GM21367 (cell line): ENCODE results near the gene DNMT3L.
"Not testable (repeated sequence)": the region's sequence is repeated elsewhere in the genome, so short reads cannot be mapped to it uniquely, and the experiment has no call there.

ENCODE experiments used
- ATAC-seq: cut with Tn5 transposase; IDR thresholded peaks from one replicate; pipeline ENCODE4 v1.9.1; 2021; ENCODE audit not compliant: unreplicated experiment

The DNMT3L gene

DNA sequence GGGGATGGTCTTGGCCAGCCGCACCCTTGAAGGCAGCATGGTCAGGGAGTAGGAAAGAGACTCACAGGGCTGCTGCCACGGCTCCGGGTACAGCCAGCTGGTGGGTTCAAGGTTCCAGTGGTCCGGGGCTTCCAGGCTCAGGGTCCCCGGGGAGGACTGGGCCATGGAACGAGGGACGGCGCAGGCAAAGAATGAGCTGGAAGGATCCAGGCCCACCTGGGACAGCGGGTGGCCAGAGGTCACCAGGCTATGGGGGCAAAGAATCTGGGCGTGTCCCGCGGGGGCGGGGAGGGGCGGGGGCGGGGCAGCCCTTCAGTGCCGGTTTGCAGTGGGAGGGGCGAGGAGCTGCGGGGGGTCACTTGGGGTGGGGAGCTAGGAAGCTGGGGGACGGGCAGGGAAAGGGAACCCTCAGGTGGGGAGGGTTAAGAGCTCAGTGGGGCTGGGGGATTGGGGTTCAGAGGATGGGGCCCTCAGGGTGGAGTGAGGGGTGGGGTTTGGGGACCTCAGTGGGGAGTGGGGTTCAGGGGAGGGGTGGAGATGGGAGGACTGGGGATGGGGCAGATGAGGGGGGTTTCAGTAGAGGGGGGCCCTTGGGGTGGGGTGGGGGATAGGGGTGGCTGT, at the start of gene DNMT3L:
DNMT3L (minus strand) TSS at position 223 of the 621 bp plus-strand sequence. CDS start 638 bp downstream, outside the sequence.
- ATAC-seq = no peak

DNA sequence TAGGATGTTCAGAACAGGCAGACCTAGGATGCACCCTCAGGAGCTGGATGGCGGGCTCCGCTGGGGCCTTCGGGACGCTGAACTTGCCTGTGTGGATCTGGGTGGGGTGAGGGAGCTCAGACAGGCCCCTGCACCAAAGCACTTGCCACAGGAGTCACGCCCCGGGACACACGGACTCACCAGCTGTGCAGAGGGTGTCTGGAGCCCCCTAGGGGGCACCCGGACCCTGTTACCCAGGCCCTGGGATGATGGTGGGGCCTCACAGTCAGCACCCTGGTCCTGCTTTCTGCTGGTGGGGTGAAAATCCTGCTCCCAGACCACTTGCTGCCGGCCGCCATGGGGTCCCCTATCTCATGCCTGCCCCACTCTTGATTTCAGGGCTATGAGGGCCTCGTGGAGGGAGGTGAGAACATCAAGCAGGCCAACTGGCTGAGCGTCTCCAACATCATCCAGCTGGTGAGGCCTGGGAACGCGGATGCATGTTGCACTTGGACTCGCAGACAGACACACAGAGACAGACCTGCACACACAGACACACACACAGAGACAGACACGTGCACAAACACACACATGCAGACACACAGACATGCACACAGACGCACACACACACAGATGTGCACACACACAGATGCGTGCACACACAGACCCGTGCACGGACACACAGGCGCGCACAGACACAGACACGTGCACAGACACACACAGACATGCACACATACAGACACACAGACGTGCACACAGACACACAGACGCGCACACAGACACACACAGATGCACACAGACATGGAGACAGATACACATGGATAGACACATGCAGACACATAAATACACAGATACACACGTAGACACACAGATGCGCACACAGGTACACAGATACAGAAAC, 49.2 kb upstream of the DNMT3L start:
- no peak for ATAC-seq

DNA sequence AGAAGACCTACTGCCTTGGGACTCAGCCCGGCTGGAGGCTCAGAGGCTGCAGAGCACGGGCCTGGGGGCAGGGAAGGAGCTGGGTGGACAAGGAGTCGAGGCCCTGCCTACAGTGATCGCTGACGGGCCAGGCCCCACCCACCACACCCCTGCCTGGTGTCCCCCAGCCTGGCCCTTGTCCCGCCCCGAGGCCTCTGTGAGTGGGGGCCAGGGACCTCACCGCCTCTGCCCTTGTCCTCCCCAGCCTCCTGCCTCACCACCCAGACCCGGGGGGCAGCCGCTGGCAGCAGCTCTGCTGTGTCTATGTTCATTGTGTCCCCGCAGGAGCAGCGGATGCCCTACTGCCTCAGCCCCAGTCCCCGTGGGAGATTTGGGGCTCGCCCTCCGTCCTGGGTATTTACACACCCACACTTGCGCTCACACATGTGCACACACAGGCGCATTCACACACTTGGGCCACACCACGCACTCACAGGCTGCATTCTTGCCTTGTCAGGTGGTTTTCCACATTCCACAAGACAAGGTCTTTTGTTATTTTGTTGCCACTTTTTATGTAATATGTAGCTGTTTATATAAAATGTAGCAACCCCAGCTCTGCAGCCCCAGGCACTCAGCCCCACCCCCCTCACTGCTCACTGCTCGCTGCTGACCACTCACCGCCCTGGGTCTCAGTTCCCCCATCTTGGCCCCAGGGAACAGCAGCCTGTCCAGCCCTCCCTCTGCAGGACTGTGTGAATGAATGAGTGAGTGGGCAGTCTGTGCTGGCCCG, 45.4 kb upstream of the DNMT3L start:
- no peak for ATAC-seq

DNA sequence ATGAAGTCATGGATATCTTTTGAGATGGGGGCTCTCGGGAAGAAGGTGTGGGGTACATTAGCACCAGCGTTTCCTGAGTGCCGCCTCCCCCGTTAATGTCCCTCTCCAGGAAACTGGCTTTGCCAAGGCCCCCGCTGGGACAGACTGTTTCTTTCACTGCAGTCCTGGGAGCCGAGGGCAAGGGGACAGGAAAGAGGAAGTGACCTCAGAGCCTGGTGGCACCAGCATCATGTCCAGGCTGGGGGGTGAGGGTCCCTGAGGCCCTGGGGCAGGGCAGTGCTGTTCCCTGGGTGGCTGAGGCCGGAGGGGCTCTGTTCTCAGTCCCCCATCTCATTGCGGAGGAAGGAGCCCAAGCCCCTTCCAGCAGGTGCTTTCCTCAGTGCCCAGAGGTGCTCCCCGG, 44.0 kb upstream of the DNMT3L start:
- ATAC-seq = no peak

DNA sequence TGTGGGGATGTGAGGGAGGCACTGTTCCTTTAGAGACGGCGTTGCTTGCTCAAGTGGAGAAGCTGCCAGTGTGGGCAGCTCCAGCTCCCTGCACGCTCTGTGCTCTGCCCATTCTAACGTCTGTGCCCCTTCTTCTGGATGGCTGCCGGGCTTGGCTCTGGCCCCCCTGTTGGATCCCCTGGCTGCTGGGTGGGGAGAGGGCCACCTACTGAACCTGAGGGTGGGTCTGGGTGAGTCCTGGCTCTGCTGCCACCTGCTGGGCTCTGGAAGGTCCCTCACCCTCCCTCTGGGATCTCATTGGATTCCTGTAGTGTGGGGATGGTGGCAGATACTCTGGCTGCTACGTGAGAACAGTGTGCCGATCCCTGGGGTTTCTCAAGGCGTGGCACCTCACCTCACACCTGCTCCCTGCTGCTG, 43.2 kb upstream of the DNMT3L start:
- no peak for ATAC-seq

DNA sequence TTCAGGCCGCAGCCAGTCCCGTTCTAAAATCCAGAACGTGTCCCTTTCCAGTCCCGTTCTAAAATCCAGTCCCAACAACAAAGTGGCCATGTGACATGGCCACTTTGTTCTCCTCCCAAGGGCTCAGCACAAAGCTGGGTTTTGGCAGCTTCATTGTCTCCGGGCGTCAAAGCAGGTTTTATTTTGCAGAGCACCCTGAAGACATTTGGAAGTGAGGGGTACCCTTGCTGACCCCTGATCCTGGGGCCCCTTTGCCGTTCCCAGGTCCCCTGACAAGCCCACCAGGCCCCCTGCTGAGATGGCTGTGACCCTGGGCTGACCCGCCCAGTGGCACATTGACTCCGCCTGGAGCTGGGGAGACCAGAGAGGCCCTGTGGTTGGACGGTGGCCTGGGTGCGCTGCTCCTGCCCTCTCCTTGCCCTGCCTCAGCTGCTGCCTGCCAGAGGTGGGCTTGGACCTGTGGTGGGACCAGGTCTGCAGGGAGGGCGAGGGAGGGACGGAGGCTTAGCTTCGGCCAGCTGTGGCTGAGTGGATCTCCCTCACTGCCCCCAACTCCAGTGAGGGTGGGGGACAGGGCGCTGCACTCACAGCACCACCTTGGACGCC, 42.4 kb upstream of the DNMT3L start:
- no peak for ATAC-seq

DNA sequence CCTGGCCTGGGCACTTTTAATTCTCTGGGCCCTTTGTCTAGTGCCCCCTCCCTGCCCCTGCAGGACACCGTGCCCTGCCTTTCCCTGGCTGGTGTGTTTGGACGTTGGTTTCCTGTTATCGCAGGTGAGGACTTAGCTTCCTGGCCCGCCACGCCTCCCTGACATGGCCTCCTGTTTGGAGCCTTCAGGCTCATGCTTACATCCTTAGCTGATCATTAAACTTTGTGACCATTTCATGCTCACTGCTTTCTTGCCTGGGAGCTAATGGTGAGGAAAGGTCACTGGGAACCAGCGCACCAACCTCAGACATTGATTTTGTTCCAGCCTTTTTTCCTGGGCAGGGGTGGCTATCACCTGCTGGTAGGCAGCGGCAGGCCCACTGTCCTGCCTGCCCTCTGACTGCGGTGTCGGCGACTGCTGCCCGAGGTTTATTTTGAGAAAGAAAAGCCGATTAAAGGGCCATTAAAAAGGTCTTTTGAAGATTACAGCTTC, 41.8 kb upstream of the DNMT3L start:
- ATAC-seq = no peak

DNA sequence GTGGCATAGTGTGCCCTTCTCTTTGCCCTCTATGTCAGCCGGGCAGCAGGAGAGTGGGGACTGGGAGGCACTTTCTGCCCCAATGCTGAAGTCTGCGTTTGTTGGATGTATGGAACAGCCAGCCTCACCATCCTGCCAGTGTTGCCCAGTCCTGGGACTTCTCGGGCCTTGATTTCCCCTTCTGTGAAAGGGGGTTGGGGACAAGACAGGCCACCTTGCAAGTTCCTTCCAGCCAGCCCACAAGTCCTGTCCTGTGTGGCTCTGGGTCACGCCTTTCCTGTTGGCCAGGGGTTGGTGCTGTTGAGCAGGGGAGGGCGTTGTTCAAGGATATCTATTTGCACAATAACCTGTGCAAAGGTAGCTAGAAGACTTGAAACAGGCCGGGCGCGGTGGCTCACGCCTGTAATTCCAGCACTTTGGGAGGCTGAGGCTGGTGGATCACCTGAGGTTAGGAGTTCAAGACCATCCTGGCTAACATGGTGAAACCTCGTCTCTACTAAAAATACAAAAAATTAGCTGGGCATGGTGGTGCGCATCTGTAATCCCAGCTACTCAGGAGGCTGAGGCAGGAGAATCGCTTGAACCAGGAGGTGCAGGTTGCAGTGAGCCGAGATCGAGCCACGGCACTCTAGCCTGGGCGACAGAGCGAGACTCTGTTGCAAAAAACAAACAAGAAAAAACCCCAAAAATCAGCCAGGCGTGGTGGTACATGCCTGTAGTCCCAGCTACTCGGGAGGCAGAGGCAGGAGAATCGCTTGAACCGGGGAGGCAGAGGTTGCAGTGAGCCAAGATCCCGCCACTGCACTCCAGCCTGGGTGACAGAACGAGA, 41.1 kb upstream of the DNMT3L start:
- ATAC-seq = not testable (repeated sequence)

DNA sequence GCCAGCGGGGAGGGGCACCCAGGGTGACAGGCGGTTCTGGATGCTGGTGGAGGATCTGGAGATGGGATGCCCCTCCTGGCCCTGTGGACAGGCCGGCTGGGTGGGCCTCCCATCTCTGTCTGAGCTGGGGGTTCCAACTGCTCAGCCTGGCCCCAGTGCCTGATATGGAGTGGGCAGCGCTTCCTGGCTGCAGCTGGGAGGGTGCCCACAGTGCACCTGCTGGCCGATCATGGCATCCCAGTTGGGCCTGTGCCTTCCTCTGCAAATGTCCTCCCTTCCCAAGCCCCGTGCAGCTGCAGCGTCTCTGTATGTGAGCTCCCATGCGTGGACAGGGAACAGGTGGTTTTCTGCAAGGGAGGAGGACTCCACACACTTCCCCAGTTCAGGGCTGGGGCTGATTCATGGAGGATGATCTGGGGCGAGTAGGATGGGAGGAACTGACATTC, 40.3 kb upstream of the DNMT3L start:
- ATAC-seq = no peak

DNA sequence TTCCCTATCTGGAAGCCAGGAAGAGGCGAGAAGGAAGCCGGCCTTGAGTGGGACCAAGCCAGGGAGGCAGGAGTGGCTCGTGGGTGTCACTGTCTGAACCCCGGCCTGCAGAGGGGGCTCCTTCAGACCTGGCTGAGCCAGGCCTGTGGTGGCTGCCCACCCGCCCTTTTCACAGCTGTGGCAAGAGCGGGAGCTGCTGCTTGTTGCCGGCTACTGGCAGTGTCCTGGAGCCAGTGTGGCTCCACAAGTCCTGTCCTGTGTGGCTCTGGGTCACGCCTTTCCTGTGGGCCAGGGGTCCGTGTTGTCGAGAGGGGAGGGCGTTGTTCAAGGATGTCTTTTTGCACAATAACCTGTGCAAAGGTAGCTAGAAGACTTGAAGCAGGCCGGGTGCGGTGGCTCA, 39.4 kb upstream of the DNMT3L start:
- no peak for ATAC-seq

DNA sequence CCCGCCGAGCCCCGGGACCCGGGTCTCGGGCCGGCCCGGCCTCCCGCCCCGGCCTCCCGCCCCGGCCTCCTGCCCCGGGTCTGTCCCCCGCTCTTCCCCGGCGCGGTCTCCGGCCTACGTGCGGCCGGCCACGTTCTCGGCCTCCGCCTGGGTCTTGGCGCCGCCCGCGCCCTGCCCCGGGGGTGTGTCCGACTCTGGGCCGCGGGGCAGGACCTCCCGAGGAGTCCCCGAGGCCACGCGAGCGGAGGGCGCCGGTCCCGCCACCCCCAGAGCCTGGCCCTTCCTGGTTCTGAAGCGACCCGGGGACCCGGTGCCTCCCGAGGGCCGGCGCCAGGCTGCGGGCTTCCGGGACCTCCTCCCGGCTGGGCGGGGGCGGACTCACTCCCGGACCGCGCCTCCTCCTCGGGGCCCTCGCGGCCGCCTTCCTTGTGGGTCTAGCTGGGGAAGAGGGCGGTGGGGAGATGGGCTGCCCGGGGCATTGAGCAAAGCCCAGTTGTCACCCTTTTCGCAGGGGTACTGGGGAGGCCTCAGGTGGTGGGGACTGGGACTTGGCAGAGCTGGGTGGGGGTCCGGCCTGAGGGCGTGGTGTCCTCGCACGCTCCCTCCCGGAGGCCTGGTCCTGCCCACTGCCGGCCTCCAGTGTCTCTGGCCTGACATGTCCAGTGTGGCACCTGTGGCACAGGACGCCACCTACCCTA, 38.7 kb upstream of the DNMT3L start:
- ATAC-seq = peak; percentile 15

DNA sequence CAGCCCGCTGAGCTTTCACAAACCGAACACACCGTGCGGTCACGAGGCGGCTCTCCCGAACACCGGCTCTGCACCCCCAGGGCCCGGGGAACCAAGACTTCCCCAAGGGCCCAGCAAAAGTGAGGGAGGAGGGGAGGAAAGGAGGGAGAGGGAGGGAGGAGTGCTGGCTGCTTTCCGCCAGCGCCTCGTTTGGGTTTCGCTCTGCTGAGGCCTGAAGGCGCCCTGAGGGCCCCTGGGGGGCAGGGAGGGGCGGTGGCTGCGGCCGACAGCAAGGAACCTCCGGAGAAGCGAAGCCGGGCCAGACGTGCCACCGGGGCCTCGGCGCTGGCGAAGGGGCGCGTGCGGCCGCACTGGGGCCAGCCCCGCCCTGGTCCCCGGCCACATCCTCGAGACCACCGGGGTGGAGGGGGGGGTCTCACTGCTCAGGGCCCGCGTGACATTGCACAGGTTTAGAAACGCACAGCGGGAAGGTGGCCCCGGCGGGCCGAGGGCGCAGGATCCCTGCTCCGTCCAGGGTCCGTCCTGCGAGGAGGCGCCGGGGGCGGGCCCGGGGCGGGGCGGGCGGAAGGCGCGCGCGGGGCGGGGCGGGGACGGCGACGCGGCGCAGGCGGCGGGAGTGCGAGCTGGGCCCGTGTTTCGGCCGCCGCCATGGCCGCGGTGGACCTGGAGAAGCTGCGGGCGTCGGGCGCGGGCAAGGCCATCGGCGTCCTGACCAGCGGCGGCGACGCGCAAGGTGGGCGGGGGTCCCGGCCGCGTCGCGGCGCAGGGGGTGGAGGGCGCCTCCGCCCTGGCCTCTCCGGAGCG, 38.0 kb upstream of the DNMT3L start, which contains the start of gene PFKL:
PFKL (plus strand) TSS at position 596 of the 804 bp plus-strand sequence; CDS start at position 649, 53 bp downstream.
- peak; percentile 42 for ATAC-seq

DNA sequence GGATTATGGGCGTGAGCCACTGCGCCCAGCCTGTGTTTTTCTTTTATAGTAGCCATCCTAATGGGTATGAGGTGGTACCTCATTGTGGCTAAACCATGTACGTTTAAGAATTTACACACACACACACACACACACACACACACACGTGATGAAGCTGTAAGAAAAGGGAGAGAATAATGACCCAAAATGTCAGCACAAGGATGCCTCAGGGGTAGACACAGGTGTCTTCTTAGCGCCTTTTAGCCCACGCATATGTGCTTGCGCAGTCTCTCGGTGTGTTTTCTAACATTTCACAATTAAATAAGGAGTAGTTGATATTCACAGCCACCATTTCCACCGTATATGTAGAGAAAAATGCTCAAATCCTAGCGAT, 37.4 kb upstream of the DNMT3L start:
- no peak for ATAC-seq

DNA sequence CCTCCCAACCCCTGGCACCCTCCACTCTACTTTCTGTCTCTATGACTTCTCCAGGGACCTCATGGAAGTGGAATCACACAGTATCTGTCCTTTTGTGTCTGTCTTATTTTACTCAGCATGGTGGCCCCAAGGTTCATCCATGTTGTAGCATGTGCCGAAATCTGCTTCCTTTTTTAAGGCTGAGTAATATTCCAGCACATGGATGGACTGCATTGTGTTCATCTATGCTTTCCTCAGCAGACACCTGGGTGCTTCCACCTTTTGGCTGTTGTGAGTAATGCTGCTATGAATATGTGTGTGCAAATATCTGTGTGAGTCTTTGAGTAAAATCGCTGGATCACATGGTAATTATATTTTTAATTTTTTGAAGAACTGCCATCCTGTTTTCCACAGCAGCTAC, 36.6 kb upstream of the DNMT3L start:
- ATAC-seq = no peak

DNA sequence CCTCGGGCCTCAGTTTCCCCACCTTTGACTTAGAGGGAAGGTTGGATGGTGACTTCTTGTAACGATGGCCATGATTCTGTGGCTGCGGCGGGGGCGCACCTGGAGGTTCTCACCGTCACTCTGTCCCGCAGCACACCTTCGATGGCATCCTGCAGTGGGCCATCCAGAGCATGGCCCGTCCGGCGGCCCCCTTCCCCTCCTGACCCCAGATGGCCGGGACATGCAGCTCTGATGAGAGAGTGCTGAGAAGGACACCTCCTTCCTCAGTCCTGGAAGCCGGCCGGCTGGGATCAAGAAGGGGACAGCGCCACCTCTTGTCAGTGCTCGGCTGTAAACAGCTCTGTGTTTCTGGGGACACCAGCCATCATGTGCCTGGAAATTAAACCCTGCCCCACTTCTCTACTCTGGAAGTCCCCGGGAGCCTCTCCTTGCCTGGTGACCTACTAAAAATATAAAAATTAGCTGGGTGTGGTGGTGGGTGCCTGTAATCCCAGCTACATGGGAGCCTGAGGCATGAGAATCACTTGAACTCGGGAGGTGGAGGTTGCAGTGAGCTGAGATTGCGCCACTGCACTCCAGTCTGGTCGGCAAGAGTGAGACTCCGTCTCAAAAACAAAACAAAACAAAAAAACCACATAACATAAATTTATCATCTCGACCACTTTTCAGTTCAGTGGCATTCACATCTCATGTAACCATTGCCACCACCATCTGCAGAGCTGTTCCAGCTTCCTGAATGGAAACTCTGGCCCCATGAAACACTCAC, 36.0 kb upstream of the DNMT3L start:
- ATAC-seq = no peak

DNA sequence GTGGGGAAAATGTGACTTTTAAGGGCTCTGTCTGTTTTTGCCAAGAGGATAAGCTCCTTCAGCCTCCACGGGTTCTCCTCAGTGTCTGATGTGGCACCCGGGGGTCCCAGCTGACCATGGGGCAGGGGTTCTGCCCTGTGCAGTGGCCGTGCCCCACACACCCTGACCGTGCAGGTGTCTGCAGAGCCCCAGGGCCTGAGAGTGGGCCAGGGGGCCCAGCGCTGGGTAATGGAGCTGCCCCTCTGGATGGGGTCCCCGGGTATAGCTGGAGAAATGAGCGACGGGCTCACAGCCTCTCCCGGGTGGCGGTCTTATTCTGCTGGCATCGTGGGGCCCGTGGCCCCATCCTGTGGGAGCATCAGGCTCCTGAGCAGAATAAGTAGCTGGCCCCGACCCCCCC, 35.2 kb upstream of the DNMT3L start:
- ATAC-seq = no peak

DNA sequence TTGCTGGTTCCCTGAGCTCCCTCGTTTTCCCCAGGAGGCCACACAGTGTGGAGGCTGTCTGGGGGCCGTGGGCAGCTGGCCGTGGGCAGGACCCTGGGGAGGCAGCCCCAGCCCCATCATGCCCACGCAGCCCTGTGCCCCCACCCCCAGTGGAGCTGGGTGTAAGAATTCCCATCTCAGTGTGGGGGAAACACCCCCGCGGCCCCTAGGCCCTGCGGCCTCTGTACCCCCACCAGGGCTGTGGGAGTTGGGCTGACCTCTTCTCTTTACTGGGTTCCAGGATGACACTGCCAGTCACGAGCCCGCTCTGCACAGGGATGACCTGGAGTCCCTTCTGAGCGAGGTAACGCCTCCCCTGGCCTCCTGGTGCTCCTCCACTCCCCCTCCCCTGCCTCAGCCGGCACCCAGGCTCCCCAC, 34.4 kb upstream of the DNMT3L start:
- no peak for ATAC-seq

DNA sequence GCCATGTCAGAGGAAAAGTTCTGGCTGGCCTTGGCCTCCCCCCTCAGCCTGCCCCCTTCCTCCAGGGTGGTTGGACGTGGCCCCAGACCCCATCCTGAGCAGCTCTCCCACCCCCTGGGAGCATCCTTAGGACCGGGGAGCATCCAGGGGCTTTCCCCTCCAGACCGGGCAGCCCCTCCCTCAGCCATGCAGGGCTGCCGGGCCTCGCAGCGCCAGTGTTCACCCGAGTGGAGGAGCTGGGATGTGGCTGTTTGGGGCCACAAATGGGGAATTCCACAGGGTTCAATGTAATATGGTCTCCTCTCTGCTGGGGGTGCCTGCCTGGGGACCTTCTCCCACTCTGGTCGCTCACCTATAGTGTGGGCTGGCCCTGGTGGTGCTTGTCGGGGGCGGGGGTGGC, 33.9 kb upstream of the DNMT3L start:
- no peak for ATAC-seq
